OCI-LY3 (cell line): ENCODE results near the gene PDE4D.

Experiments used
- CTCF ChIP-seq: fragments of 200-600, 300-600 bp; sonication (generic); IDR thresholded peaks from 2 replicates; pipeline ENCODE4 v1.5.1; 2014; ENCODE audit warnings: antibody characterized with exemption, low read length, low read depth
- EZH2phosphoT487 ChIP-seq: fragments of 200-600 bp; shearing (Covaris generic); IDR thresholded peaks from 2 replicates; pipeline ENCODE4 v1.6.1; 2018; ENCODE audit warnings: antibody characterized with exemption, mixed run types, low read depth

- no peak for TF ChIP-seq CTCF
- TF ChIP-seq EZH2phosphoT487, result no peak
Measured at GRCh38 chr5:59095480-59095879, 798.0 kb downstream of the PDE4D start.
